ENCODE measurements around the gene TRIP11. TPM values are rescaled to one million over a fixed set of nuclear protein-coding genes. Genes with fewer than 3 reads are reported as not detected.
"Not testable (repeated sequence)": the region's sequence is repeated elsewhere in the genome, so short reads cannot be mapped to it uniquely, and the experiment has no call there.

TRIP11 gene
- total RNA-seq (20.6 TPM), polyA plus RNA-seq (6.0 TPM)
- long read RNA-seq, donor 1, result 0 reads
- long read RNA-seq, donor 2, result 0 reads
- long read RNA-seq, donor 3, partial matches to known transcripts, result 5 of 6 reads
- long read RNA-seq, donor 3, other reads (novel, unspliced or antisense), result 0 of 6 reads
- long read RNA-seq, donor 4, partial matches to known transcripts, result 7 of 7 reads
- long read RNA-seq, donor 4, other reads (novel, unspliced or antisense), result 0 of 7 reads
- long read RNA-seq, donor 5, result 0 reads
- long read RNA-seq, donor 6, result 0 reads
- long read RNA-seq, donor 7, partial matches to known transcripts, result 7 of 7 reads
- long read RNA-seq, donor 7, other reads (novel, unspliced or antisense), result 0 of 7 reads
- long read RNA-seq, donor 8, result 0 reads
- long read RNA-seq, donor 9, result 0 reads
- long read RNA-seq, donor 10, result 0 reads

- under 1% methylated on average over 57 of the region's 57 CpGs for WGBS
- peaks cover 5 to 7% of the 10 kb centered on the region in 2 donors for H3K36me3 ChIP-seq (ENCODE audit: control insufficient read depth in 2 of 2, insufficient read depth in 2 of 2, low read length in 1 of 2)
- H3K4me3 ChIP-seq (ENCODE audit: low read length in 2 of 2), result peak within 1 kb of the TSS; percentile 73 to 80
- H3K4me1 ChIP-seq (ENCODE audit: control insufficient read depth in 2 of 2, insufficient read depth in 2 of 2, low read length in 2 of 2), result peaks cover 15 to 22% of the 10 kb centered on the region in 2 donors
- H3K27ac ChIP-seq (ENCODE audit: low read depth in 1 of 2, low read length in 1 of 2), result peak within 1 kb of the TSS; percentile 94 to 96
- no peaks in the 10 kb centered on the region for H3K27me3 ChIP-seq (ENCODE audit: control insufficient read depth in 2 of 2, insufficient read depth in 1 of 2, low read length in 1 of 2)
- H3K9me3 ChIP-seq (ENCODE audit: control insufficient read depth in 2 of 2, insufficient read depth in 1 of 2, low read length in 1 of 2), result no peaks in the 10 kb centered on the region
- peak; percentile 69 to 94 (median 86) for DNase-seq (ENCODE audit: low read depth in 6 of 9, low spot score in 9 of 9)
Measured at GRCh38 chr14:92039719-92040430, at the start of gene TRIP11. Gene TRIP11 (minus strand): TSS chr14:92040059. CDS start chr14:92039685, 374 bp downstream.

GRCh38 chr14:92088494-92088893 lies 48.6 kb upstream of the TRIP11 start:
- H3K9me3 ChIP-seq (ENCODE audit: control insufficient read depth in 2 of 2, insufficient read depth in 1 of 2, low read length in 1 of 2), result no peaks in the 10 kb centered on the region
- no peak overlapping the region for H3K27ac ChIP-seq (ENCODE audit: low read depth in 1 of 2, low read length in 1 of 2)
- no peak for DNase-seq (ENCODE audit: low read depth in 6 of 9, low spot score in 9 of 9)
- H3K27me3 ChIP-seq (ENCODE audit: control insufficient read depth in 2 of 2, insufficient read depth in 1 of 2, low read length in 1 of 2), result no peaks in the 10 kb centered on the region
- no peak overlapping the region for H3K4me3 ChIP-seq (ENCODE audit: low read length in 2 of 2)
- 98% methylated on average over 5 of the region's 5 CpGs for whole genome bisulfite sequencing
- H3K36me3 ChIP-seq (ENCODE audit: control insufficient read depth in 2 of 2, insufficient read depth in 2 of 2, low read length in 1 of 2), result peaks cover 27 to 32% of the 10 kb centered on the region in 2 donors
- no peaks in the 10 kb centered on the region for H3K4me1 ChIP-seq (ENCODE audit: control insufficient read depth in 2 of 2, insufficient read depth in 2 of 2, low read length in 2 of 2)

- H3K9me3 ChIP-seq (ENCODE audit: control insufficient read depth in 2 of 2, insufficient read depth in 1 of 2, low read length in 1 of 2), result no peaks in the 10 kb centered on the region
- peaks cover 12 to 23% of the 10 kb centered on the region in 2 donors for H3K36me3 ChIP-seq (ENCODE audit: control insufficient read depth in 2 of 2, insufficient read depth in 2 of 2, low read length in 1 of 2)
- H3K4me1 ChIP-seq (ENCODE audit: control insufficient read depth in 2 of 2, insufficient read depth in 2 of 2, low read length in 2 of 2), result no peaks in the 10 kb centered on the region
- H3K27ac ChIP-seq (ENCODE audit: low read depth in 1 of 2, low read length in 1 of 2), result no peak overlapping the region
- no peaks in the 10 kb centered on the region for H3K27me3 ChIP-seq (ENCODE audit: control insufficient read depth in 2 of 2, insufficient read depth in 1 of 2, low read length in 1 of 2)
- DNase-seq (ENCODE audit: low read depth in 6 of 9, low spot score in 9 of 9), result no peak
- no peak overlapping the region for H3K4me3 ChIP-seq (ENCODE audit: low read length in 2 of 2)
Measured at GRCh38 chr14:92074555-92074954, 34.7 kb upstream of the TRIP11 start.

- Histone ChIP-seq H3K36me3 (ENCODE audit: control insufficient read depth in 2 of 2, insufficient read depth in 2 of 2, low read length in 1 of 2) (peaks cover 4% of the 10 kb centered on the region in 2 donors), H3K4me1 (ENCODE audit: control insufficient read depth in 2 of 2, insufficient read depth in 2 of 2, low read length in 2 of 2) (no peaks in the 10 kb centered on the region), H3K9me3 (ENCODE audit: control insufficient read depth in 2 of 2, insufficient read depth in 1 of 2, low read length in 1 of 2) (no peaks in the 10 kb centered on the region), H3K27ac (ENCODE audit: low read depth in 1 of 2, low read length in 1 of 2) (no peak overlapping the region), H3K27me3 (ENCODE audit: control insufficient read depth in 2 of 2, insufficient read depth in 1 of 2, low read length in 1 of 2) (no peaks in the 10 kb centered on the region), H3K4me3 (ENCODE audit: low read length in 2 of 2) (no peak overlapping the region)
- DNase-seq (ENCODE audit: low read depth in 6 of 9, low spot score in 9 of 9), result no peak
- WGBS, result 94% methylated on average over 9 of the region's 9 CpGs
Measured at GRCh38 chr14:92058006-92058917, 18.4 kb upstream of the TRIP11 start.

GRCh38 chr14:92049781-92050180 lies 9.9 kb upstream of the TRIP11 start:
- Histone ChIP-seq H3K4me3 (ENCODE audit: low read length in 2 of 2) (no peak overlapping the region), H3K36me3 (ENCODE audit: control insufficient read depth in 2 of 2, insufficient read depth in 2 of 2, low read length in 1 of 2) (no peaks in the 10 kb centered on the region), H3K4me1 (ENCODE audit: control insufficient read depth in 2 of 2, insufficient read depth in 2 of 2, low read length in 2 of 2) (no peaks in the 10 kb centered on the region), H3K27me3 (ENCODE audit: control insufficient read depth in 2 of 2, insufficient read depth in 1 of 2, low read length in 1 of 2) (no peaks in the 10 kb centered on the region), H3K9me3 (ENCODE audit: control insufficient read depth in 2 of 2, insufficient read depth in 1 of 2, low read length in 1 of 2) (no peaks in the 10 kb centered on the region), H3K27ac (ENCODE audit: low read depth in 1 of 2, low read length in 1 of 2) (no peak overlapping the region)
- WGBS, result 83% methylated on average over 3 of the region's 3 CpGs
- DNase-seq (ENCODE audit: low read depth in 6 of 9, low spot score in 9 of 9), result no peak

GRCh38 chr14:92049221-92049620 lies 9.4 kb upstream of the TRIP11 start:
- WGBS, result 99% methylated on average over 12 of the region's 12 CpGs
- H3K27ac ChIP-seq (ENCODE audit: low read depth in 1 of 2, low read length in 1 of 2); DNase-seq (ENCODE audit: low read depth in 6 of 9, low spot score in 9 of 9); H3K36me3 ChIP-seq (ENCODE audit: control insufficient read depth in 2 of 2, insufficient read depth in 2 of 2, low read length in 1 of 2); H3K27me3 ChIP-seq (ENCODE audit: control insufficient read depth in 2 of 2, insufficient read depth in 1 of 2, low read length in 1 of 2); H3K4me1 ChIP-seq (ENCODE audit: control insufficient read depth in 2 of 2, insufficient read depth in 2 of 2, low read length in 2 of 2); H3K4me3 ChIP-seq (ENCODE audit: low read length in 2 of 2); H3K9me3 ChIP-seq (ENCODE audit: control insufficient read depth in 2 of 2, insufficient read depth in 1 of 2, low read length in 1 of 2): not testable (repeated sequence)

GRCh38 chr14:92045904-92046303 lies 6.0 kb upstream of the TRIP11 start:
- 91% methylated on average over 7 of the region's 7 CpGs for WGBS

GRCh38 chr14:92041766-92042165 lies 1.9 kb upstream of the TRIP11 start:
- WGBS, result 100% methylated on average over 2 of the region's 2 CpGs
- H3K27me3 ChIP-seq (ENCODE audit: control insufficient read depth in 2 of 2, insufficient read depth in 1 of 2, low read length in 1 of 2); H3K4me3 ChIP-seq (ENCODE audit: low read length in 2 of 2); DNase-seq (ENCODE audit: low read depth in 6 of 9, low spot score in 9 of 9); H3K36me3 ChIP-seq (ENCODE audit: control insufficient read depth in 2 of 2, insufficient read depth in 2 of 2, low read length in 1 of 2); H3K27ac ChIP-seq (ENCODE audit: low read depth in 1 of 2, low read length in 1 of 2); H3K9me3 ChIP-seq (ENCODE audit: control insufficient read depth in 2 of 2, insufficient read depth in 1 of 2, low read length in 1 of 2): not testable (repeated sequence)
- H3K4me1 ChIP-seq (ENCODE audit: control insufficient read depth in 2 of 2, insufficient read depth in 2 of 2, low read length in 2 of 2), result peaks cover 15 to 20% of the 10 kb centered on the region in 2 donors

More at GRCh38 chr14:92045904-92046303, 6.0 kb upstream of the TRIP11 start:
- not testable (repeated sequence) for H3K4me1 ChIP-seq (ENCODE audit: control insufficient read depth in 2 of 2, insufficient read depth in 2 of 2, low read length in 2 of 2); DNase-seq (ENCODE audit: low read depth in 6 of 9, low spot score in 9 of 9); H3K4me3 ChIP-seq (ENCODE audit: low read length in 2 of 2); H3K36me3 ChIP-seq (ENCODE audit: control insufficient read depth in 2 of 2, insufficient read depth in 2 of 2, low read length in 1 of 2); H3K27ac ChIP-seq (ENCODE audit: low read depth in 1 of 2, low read length in 1 of 2); H3K9me3 ChIP-seq (ENCODE audit: control insufficient read depth in 2 of 2, insufficient read depth in 1 of 2, low read length in 1 of 2); H3K27me3 ChIP-seq (ENCODE audit: control insufficient read depth in 2 of 2, insufficient read depth in 1 of 2, low read length in 1 of 2)

Data from thymus (tissue), 14 donors.